ENCODE data around the gene MVD.

DNA sequence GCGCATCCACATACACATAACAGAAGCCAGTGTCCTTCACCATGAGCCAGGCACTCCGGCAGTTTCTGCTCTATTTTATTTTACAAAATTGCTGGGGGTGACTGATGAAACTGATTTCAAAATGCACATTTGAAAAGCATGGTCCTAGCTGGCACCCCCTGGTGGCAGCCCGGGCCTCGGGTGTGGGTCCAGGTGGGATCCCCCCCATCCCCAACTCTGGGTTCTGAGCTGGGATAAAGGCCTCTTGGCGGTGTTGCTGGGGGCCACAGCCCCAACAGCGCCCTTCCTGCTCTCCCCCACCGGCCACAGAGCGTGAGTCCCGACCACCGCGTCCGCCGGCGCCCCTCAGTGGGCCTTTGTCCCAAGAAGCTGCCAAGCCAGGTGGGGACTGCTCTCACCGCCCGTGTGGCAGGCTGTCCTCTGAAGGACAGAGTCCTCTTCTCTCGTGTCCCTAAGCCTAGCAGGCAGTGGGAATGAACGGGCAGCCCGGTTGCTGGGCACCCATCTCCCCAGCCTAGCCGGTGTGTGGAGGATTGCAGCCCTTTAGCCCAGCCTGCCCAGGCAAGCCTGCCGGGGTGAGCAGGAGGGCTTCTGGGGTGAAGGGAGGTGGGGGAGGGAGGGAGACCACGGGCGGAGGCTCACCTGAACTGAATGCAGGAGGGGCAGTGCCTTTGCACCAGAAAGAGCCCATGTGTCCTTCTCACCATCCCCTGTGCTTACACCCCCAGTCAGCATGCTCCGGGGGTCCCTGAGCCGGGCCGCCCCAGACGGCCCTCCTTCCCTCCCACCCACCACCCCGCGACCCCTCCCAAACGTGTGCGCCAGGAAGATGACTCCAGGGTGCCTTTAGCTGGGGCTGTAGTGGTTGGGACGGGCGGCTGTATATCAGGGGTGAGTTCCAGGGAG lies 22.5 kb upstream of the MVD start:
- TF ChIP-seq CTCF (IDR thresholded peaks at IDR 0.05) (peak in 4 of 7 experiments; percentile 18 to 61 (median 26)), POLR2AphosphoS5 (IDR thresholded peaks at IDR 0.05) (no peak), EP300 (IDR thresholded peaks at IDR 0.05) (no peak)

Measured in stomach (tissue), 4 donors.